IPS-11a (cell line): Measurements from ENCODE around the gene KLHL22.

ENCODE experiments used
- H3K4me3 ChIP-seq: one replicate; pipeline ENCODE4 v1.5.1; 2013; ENCODE audit warnings: low read depth, low read length, control low read depth

Gene KLHL22

GRCh38 chr22:20435436-20436306 lies 59.9 kb downstream of the KLHL22 start:
- no peak overlapping the region for H3K4me3 ChIP-seq

GRCh38 chr22:20434773-20435172 lies 60.8 kb downstream of the KLHL22 start:
- no peak overlapping the region for H3K4me3 ChIP-seq

GRCh38 chr22:20434264-20434751 lies 61.3 kb downstream of the KLHL22 start:
- no peak overlapping the region for H3K4me3 ChIP-seq

- H3K4me3 ChIP-seq, result no peak overlapping the region
These were observed 61.8 kb downstream of the KLHL22 start for GRCh38 chr22:20433686-20434241.

GRCh38 chr22:20433191-20433590 lies 62.4 kb downstream of the KLHL22 start:
- H3K4me3 ChIP-seq, result no peak overlapping the region

- no peak overlapping the region for H3K4me3 ChIP-seq
These were observed 63.3 kb downstream of the KLHL22 start for GRCh38 chr22:20432244-20432686.

- H3K4me3 ChIP-seq, result no peak overlapping the region
These were observed 63.9 kb downstream of the KLHL22 start for GRCh38 chr22:20431511-20432192.

- peak overlapping the region; percentile 24 for H3K4me3 ChIP-seq
These were observed 64.7 kb downstream of the KLHL22 start for GRCh38 chr22:20430720-20431510.

GRCh38 chr22:20430101-20430719 lies 65.4 kb downstream of the KLHL22 start:
- peak overlapping the region; percentile 24 for H3K4me3 ChIP-seq

- no peak overlapping the region for H3K4me3 ChIP-seq
These were observed 66.1 kb downstream of the KLHL22 start for GRCh38 chr22:20429254-20430100.

- no peak overlapping the region for H3K4me3 ChIP-seq
These were observed 66.9 kb downstream of the KLHL22 start for GRCh38 chr22:20428496-20429253.

- H3K4me3 ChIP-seq, result no peak overlapping the region
These were observed 67.6 kb downstream of the KLHL22 start for GRCh38 chr22:20427945-20428417.

- no peak overlapping the region for H3K4me3 ChIP-seq
These were observed 68.3 kb downstream of the KLHL22 start for GRCh38 chr22:20427104-20427944.

- no peak overlapping the region for H3K4me3 ChIP-seq
These were observed 69.4 kb downstream of the KLHL22 start for GRCh38 chr22:20426259-20426615.

- H3K4me3 ChIP-seq, result no peak overlapping the region
These were observed 69.9 kb downstream of the KLHL22 start for GRCh38 chr22:20425566-20426258.

- H3K4me3 ChIP-seq, result no peak overlapping the region
These were observed 70.5 kb downstream of the KLHL22 start for GRCh38 chr22:20424932-20425565.

GRCh38 chr22:20424568-20424931 lies 71.0 kb downstream of the KLHL22 start:
- H3K4me3 ChIP-seq, result no peak overlapping the region
